Endothelial cell of umbilical vein (primary cell): Measurements from ENCODE around the gene ZNF488. TPM values are rescaled to one million over a fixed set of nuclear protein-coding genes. Genes with fewer than 3 reads are reported as not detected.

ENCODE experiments used
- BruUV-seq: library from RNA; stranded (reverse); fragments of 400-500 nt; replicated peaks from 2 replicates; lab custom pipeline; 2021; lab: Mats Ljungman, UMichigan
- CTCF ChIA-PET: fragments of 300-600, 350-600 bp; sonication (Branson Sonifier 250); formaldehyde crosslinking; loops from one replicate; lab custom pipeline; 2021; ENCODE audit warnings: antibody characterized with exemption, inconsistent platforms; lab: Charles Lee
- POLR2A ChIA-PET: fragments of 300-600, 350-600 bp; sonication (Branson Sonifier 250); formaldehyde crosslinking; loops from one replicate; lab custom pipeline; 2021; ENCODE audit warnings: antibody characterized with exemption, inconsistent platforms; lab: Charles Lee
- DNase-seq: peaks from one replicate; pipeline ENCODE4 v3.0.0-alpha.2; 2011; ENCODE audit warnings: low read depth, low spot score
- FAIRE-seq: peaks from 2 replicates; lab custom pipeline; 2011; peaks lifted over from hg19 to GRCh38; lab: Jason Lieb, UNC
- H2AFZ ChIP-seq: 2 replicates; pipeline ENCODE4 v1.6.0; 2012; ENCODE audit warnings: low read depth, low read length, control low read depth, inconsistent platforms
- H3K27ac ChIP-seq: 2 replicates; pipeline ENCODE4 v1.5.1; 2011; ENCODE audit warnings: low read depth, mild to moderate bottlenecking, control low read depth, low read length, moderate library complexity; ENCODE audit not compliant: insufficient read depth
- H3K27me3 ChIP-seq, 2 experiments: 2 replicates each; pipeline versions ENCODE4 v1.6.0 to v1.6.1; 2011; ENCODE audit warnings: low read length in 2 of 2, mixed read lengths in 1 of 2; ENCODE audit not compliant: control insufficient read depth in 2 of 2, insufficient read depth in 2 of 2
- H3K36me3 ChIP-seq, 2 experiments: 2 replicates in 1 of 2; 3 replicates in 1 of 2; pipeline ENCODE4 v1.5.1; 2011; ENCODE audit warnings: low read length in 2 of 2, mild to moderate bottlenecking in 1 of 2, moderate library complexity in 1 of 2; ENCODE audit not compliant: control insufficient read depth in 2 of 2, insufficient read depth in 2 of 2; ENCODE audit errors: extremely low read depth in 1 of 2
- H3K4me1 ChIP-seq: 3 replicates; pipeline ENCODE4 v1.5.1; 2011; ENCODE audit warnings: mild to moderate bottlenecking, low read length; ENCODE audit not compliant: control insufficient read depth, insufficient read depth; ENCODE audit errors: extremely low read depth
- H3K4me2 ChIP-seq: 2 replicates; pipeline ENCODE4 v1.6.1; 2011; ENCODE audit warnings: low read length, control low read depth, mixed read lengths; ENCODE audit not compliant: insufficient read depth
- H3K4me3 ChIP-seq, 3 experiments: fragments of 200-600 bp in 1 of 3; sonication (generic), shearing (Covaris generic) in 1 of 3; replicated peaks in 1 of 3; 2 replicates each; pipeline ENCODE4 v1.5.1; 2011 to 2016; ENCODE audit warnings: control low read depth in 3 of 3, low read length in 3 of 3, mild to moderate bottlenecking in 2 of 3, inconsistent platforms in 1 of 3, low read depth in 1 of 3, moderate library complexity in 1 of 3; ENCODE audit not compliant: insufficient read depth in 1 of 3
- H3K79me2 ChIP-seq: 2 replicates; pipeline ENCODE4 v1.6.0; 2012; ENCODE audit warnings: low read length, inconsistent platforms; ENCODE audit not compliant: control insufficient read depth, insufficient read depth
- H3K9ac ChIP-seq: replicated peaks from 2 replicates; pipeline ENCODE3; 2011; ENCODE audit warnings: low read length, control low read depth; ENCODE audit not compliant: insufficient read depth; ENCODE audit errors: extremely low read depth
- H3K9me1 ChIP-seq: replicated peaks from 3 replicates; pipeline ENCODE4 v1.6.0; 2011; ENCODE audit warnings: mild to moderate bottlenecking, low read length; ENCODE audit not compliant: control insufficient read depth, insufficient read depth; ENCODE audit errors: extremely low read depth
- H3K9me3 ChIP-seq: replicated peaks from 2 replicates; pipeline ENCODE4 v1.5.1; 2012; ENCODE audit warnings: low read length, inconsistent platforms; ENCODE audit not compliant: control insufficient read depth, insufficient read depth
- H4K20me1 ChIP-seq: replicated peaks from 2 replicates; pipeline ENCODE3; 2011; ENCODE audit warnings: mild to moderate bottlenecking, low read length; ENCODE audit not compliant: control insufficient read depth, insufficient read depth; ENCODE audit errors: extremely low read depth
- EZH2 ChIP-seq: IDR thresholded peaks from 2 replicates; pipeline ENCODE4 v1.6.1; 2012; ENCODE audit warnings: borderline replicate concordance, low read depth, mild to moderate bottlenecking, moderate library complexity, low read length, inconsistent platforms; ENCODE audit not compliant: severe bottlenecking
- FOS ChIP-seq: IDR thresholded peaks from 2 replicates; pipeline ENCODE4 v1.6.1; 2011; ENCODE audit warnings: mild to moderate bottlenecking, low read length, moderate library complexity, borderline replicate concordance; ENCODE audit not compliant: insufficient read depth
- GATA2 ChIP-seq: IDR thresholded peaks from 2 replicates; pipeline ENCODE4 v1.7.0; 2011; ENCODE audit warnings: low read depth, mild to moderate bottlenecking, moderate library complexity, mixed read lengths, low read length; ENCODE audit not compliant: insufficient read length, insufficient read depth
- JUN ChIP-seq: IDR thresholded peaks from 2 replicates; pipeline ENCODE4 v1.6.1; 2011; ENCODE audit warnings: borderline replicate concordance, low read depth; ENCODE audit not compliant: insufficient read length, insufficient read depth
- MYC ChIP-seq: IDR thresholded peaks from one replicate; pipeline ENCODE4 v1.6.1; 2011; ENCODE audit warnings: mild to moderate bottlenecking, low read depth, low read length
- POLR2A ChIP-seq: IDR thresholded peaks from 2 replicates; pipeline ENCODE4 v1.6.1; 2012; ENCODE audit warnings: low read depth, mild to moderate bottlenecking, control low read depth, low read length
- POLR2AphosphoS5 ChIP-seq: IDR thresholded peaks from 2 replicates; pipeline ENCODE4 v1.6.1; 2012; ENCODE audit warnings: low read depth, mild to moderate bottlenecking, control low read depth, low read length, moderate library complexity; ENCODE audit not compliant: insufficient read depth
- dilution Hi-C: fragments of 300-500 bp; cut with MboI; formaldehyde crosslinking; loops from one replicate; pipeline ENCODE4 v1.15.0; 2019; ENCODE audit warnings: low sequenced_read_pairs; ENCODE audit not compliant: extremely low pct_ligation_motif_present
- intact Hi-C: fragments of 100-400 bp; cut with micrococcal nuclease; formaldehyde crosslinking; loops from one replicate; pipeline ENCODE4 v1.10.0; 2022
- polyA plus RNA-seq, 4 experiments: library from polyadenylated mRNA; depleted of rRNA in 3 of 4; stranded (reverse) in 3 of 4; unstranded in 1 of 4; fragments of >200 nt; gene quantifications; 2 replicates each; pipeline versions ENCODE4 v1.2.1 to v1.2.3, GENCODE V29; 2011 to 2012; ENCODE audit warnings: missing spikeins in 1 of 4
- total RNA-seq: library from RNA; stranded (reverse); gene quantifications from 2 replicates; pipeline ENCODE4 v1.2.3, GENCODE V29; 2021
- TF ChIP-seq, protein P1 (sequence below), 2 donors: IDR thresholded peaks; 1 replicate in 1 of 2; 2 replicates in 1 of 2; pipeline ENCODE4 v1.5.1; 2011; ENCODE audit warnings: low read length in 2 of 2, mild to moderate bottlenecking in 2 of 2, moderate library complexity in 2 of 2, control low read depth in 1 of 2, inconsistent platforms in 1 of 2, low read depth in 1 of 2; ENCODE audit not compliant: insufficient read depth in 1 of 2; ENCODE audit errors: extremely low read depth in 1 of 2
- TF ChIP-seq, protein P2 (sequence below): IDR thresholded peaks from 2 replicates; pipeline ENCODE4 v1.6.1; 2011; ENCODE audit not compliant: insufficient read depth, insufficient read length

ZNF488 gene
- total and polyA plus RNA-seq, 2 donors (not counting 3 experiments of a cell fraction or from before 2014, with no cell fraction given) = 0.21 to 0.38 TPM

DNA sequence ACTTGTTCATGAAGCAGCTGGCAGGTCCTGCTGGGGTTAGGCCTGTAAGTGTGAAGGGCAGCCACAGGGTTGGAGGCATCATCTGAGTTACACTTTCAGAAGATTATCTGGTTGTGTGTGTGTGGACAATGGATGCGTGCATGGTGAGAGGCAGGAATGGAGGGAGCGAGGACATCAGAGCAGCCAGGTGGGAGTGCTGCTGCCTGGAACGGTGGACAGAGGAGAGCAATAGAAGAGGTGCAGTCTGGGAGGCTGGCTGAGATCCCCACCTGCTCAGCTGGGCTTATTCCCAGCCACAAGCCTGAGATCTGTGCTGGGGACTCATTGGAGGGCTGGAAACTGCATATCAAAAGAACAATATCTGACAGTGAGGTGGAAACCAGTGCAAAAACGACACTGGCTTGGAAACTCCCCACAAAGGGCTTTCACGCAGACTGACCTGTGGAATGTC, 17.9 kb downstream of the ZNF488 start:
- H4K20me1 ChIP-seq = no peaks in the 10 kb centered on the region
- no peaks in the 10 kb centered on the region for H3K36me3 ChIP-seq
- H3K27me3 ChIP-seq = no peaks in the 10 kb centered on the region
- H3K79me2 ChIP-seq = no peaks in the 10 kb centered on the region
- FAIRE-seq (no peak), DNase-seq (no peak)
- intact Hi-C loops (loop anchor here (1.0 kb wide), 1 partner anchor 12 kb away; no protein-coding TSS in a partner anchor), dilution Hi-C loops (no loop called here)
- CTCF ChIA-PET = interaction anchor here (1.3 to 1.8 kb wide), 2 partner anchors 14 to 26 kb away, joined by 5 to 7 read pairs; no protein-coding TSS in a partner anchor
- H3K4me1 ChIP-seq = no peaks in the 10 kb centered on the region
- POLR2A ChIA-PET = no interaction called here
- H3K27ac ChIP-seq = no peak overlapping the region
- H3K9me1 ChIP-seq = no peaks in the 10 kb centered on the region
- no peaks in the 10 kb centered on the region for H3K9me3 ChIP-seq
- TF ChIP-seq FOS = no peak
- TF ChIP-seq GATA2 = no peak
- TF ChIP-seq JUN = no peak
- TF ChIP-seq MYC = no peak
- TF ChIP-seq, protein P1, sequence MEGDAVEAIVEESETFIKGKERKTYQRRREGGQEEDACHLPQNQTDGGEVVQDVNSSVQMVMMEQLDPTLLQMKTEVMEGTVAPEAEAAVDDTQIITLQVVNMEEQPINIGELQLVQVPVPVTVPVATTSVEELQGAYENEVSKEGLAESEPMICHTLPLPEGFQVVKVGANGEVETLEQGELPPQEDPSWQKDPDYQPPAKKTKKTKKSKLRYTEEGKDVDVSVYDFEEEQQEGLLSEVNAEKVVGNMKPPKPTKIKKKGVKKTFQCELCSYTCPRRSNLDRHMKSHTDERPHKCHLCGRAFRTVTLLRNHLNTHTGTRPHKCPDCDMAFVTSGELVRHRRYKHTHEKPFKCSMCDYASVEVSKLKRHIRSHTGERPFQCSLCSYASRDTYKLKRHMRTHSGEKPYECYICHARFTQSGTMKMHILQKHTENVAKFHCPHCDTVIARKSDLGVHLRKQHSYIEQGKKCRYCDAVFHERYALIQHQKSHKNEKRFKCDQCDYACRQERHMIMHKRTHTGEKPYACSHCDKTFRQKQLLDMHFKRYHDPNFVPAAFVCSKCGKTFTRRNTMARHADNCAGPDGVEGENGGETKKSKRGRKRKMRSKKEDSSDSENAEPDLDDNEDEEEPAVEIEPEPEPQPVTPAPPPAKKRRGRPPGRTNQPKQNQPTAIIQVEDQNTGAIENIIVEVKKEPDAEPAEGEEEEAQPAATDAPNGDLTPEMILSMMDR (IDR thresholded peaks at IDR 0.05; ENCODE audit: extremely low read depth in 1 of 2, insufficient read depth in 1 of 2, low read depth in 1 of 2, low read length in 2 of 2) = no peak
- TF ChIP-seq, protein P2, sequence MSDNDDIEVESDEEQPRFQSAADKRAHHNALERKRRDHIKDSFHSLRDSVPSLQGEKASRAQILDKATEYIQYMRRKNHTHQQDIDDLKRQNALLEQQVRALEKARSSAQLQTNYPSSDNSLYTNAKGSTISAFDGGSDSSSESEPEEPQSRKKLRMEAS = no peak
- no peak for TF ChIP-seq EZH2
- no peak for TF ChIP-seq POLR2AphosphoS5
- TF ChIP-seq POLR2A = no peak
- no peak overlapping the region for H2AFZ ChIP-seq
- no peak overlapping the region for H3K4me2 ChIP-seq
- no TSS peak for BruUV-seq
- H3K4me3 ChIP-seq = no peak overlapping the region
- no peak overlapping the region for H3K9ac ChIP-seq
